GM18505 (cell line): ENCODE measurements around the gene FRY.

Source experiments
- ATAC-seq: cut with Tn5 transposase; IDR thresholded peaks from one replicate; pipeline ENCODE4 v1.9.1; 2021; ENCODE audit not compliant: unreplicated experiment
- POLR2A ChIP-seq: IDR thresholded peaks from 4 replicates; pipeline ENCODE4 v1.6.1; 2011; ENCODE audit warnings: borderline replicate concordance; ENCODE audit not compliant: insufficient read depth, insufficient read length; ENCODE audit errors: extremely low read depth

FRY gene

DNA sequence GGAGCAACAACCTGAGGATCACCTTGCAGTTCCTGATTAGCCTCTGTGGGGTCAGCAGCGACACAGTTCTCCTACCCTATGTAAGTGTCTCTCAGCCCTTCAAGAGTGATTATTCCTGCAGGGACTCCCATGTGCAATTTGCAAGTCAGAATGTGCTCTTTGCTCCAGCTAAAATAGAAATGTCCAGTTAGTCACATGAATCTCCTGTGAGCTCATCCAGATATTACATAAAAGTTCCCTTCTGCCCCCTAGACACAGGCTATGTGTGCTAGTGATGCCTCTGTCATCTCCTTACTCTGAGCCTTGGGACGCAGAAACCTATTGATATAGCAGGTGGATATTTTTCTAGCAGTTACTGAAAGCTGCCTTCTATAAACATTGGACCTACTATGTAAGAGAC, 178.1 kb downstream of the FRY start:
- ATAC-seq = no peak
- no peak for TF ChIP-seq POLR2A

DNA sequence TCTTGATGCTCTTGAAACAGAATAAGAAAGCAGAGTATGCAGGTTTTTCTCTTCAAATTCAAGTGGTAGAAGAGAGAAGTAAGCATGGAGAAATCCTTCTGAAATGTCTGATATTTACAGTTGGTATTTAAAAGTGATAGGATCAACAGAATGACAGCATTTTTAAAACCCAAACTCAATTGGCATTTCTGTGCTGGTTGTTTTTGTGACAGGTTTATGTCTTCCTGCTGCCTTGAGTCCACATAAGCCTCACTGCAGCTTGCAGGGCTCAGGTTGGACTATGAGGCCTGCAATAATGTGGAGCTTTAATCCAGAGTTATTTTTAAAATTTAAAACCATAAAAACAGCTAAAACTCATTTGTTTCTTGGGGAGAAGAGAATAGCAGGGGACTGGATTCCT, 178.5 kb downstream of the FRY start:
- ATAC-seq = no peak
- no peak for TF ChIP-seq POLR2A

DNA sequence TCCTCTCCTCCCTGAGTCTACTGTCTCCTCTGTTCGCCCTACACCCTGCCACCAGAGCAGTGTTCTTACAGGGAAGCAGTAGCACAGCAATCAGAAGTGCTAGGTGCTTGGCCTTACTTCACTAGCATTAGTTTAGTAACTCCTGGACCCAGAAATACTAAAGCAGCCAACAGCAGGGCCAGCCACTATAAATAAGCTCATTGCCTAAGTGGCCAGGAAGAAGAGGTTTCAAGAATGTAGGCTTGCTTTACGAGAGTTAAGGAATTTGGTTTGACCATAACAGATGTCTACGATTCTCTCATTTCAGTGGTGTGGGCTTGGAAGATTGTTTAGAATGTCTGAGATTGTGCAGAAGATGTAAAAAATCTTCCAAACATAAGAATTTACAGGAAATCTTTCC, 180.2 kb downstream of the FRY start:
- no peak for ATAC-seq
- TF ChIP-seq POLR2A = no peak

DNA sequence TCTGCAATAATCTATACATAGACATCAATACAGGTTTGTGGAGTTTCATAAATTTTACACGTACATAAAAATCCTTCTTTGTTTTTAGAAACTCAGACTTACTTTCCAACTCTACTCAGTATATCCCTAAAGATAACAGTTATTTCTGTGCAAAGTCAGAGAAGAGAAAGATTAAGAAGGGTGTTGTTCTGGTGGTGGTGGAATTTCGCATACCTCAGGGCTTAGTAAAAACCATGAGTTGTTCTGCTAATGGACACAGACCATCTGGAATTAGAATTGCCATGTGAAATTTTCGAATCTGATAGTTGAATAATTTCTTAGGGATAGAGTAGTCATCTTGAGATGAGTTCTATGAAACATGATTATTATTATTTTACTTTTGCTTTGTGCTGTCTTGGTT, 180.8 kb downstream of the FRY start:
- no peak for TF ChIP-seq POLR2A
- ATAC-seq = no peak

DNA sequence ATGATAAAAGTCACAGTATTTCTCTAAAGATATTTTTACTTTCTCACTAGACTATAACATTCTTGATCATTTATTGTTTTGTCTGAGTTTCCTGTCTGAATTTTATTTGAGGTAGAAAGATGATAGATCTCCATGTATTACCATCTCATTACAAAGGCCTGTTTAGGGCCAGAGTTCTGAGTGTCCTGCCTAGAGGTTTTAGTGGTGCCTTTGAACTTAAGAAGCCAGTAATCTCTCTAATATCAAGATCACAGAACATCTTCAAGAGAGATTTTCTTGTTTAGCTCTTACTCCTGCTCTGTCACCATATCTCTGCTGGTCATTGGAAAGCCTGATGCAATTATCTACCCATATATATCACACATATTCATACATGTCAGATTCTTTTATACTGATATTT, 182.1 kb downstream of the FRY start:
- ATAC-seq = no peak
- TF ChIP-seq POLR2A = no peak

DNA sequence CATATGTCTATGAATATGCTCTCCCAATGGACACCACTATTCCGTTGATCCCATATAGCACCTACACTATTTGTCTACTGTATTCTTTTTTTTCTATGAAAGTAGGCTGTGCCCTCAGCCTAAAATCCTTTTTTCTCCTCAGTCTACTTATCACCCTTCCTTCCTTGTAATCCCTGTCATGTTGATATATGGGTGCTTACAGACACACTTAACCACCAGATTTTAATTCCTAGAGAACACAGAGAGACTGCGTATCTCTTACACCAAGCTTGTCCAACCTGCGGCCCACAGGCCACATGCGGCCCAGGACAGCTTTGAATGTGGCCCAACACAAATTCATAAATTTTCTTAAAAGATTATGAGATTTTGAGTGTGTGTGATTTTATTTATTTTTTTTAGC, 182.5 kb downstream of the FRY start:
- no peak for ATAC-seq
- no peak for TF ChIP-seq POLR2A

DNA sequence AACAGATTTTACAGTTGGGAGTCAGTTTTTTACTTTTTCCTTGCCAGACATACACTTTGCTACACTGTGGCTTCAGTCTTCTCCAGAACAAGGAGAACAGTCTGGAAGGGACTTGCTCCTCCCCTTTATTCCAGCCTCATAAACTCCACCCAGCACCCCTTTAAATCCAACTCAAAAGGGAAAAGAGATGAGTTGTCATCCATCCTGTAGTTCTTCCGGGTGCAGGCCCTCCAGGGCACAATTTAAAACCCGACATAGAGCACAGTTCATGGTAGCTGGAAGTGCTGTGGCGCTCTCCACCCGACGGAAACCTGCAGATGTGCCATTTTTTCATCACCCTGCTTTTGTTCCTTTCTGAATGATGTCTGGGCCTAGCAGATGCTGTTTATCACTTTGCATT, 184.7 kb downstream of the FRY start:
- no peak for ATAC-seq
- TF ChIP-seq POLR2A = no peak

DNA sequence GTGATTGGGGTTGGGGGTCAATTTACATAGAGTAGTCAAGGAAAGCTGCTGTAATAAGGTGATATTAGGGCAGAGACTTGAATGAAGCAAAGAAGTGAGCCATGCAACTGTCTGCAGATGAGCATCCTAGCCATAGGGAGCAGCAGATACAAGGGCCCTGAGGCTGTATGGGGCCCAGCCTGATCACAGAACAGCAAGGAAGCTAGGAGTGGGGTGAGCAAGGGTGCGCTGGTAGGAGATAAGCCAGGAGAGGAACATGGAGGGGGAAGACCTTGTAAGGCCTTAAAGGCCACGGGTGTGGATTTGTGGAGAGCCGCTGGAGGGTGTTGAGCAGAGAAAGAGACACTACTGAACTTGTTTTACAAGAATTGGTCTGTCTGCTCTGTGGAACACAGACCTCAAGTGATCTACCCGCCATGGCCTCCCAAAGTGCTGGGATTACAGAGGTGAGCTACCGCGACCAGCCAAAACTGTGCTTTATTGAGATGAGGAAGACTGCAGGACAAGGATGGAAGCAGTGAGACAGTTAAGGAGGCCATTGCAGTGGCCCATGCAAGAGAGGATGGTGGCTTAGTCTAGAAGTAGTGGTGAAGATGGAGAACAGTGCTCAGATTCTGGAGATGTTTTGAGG, 190.6 kb downstream of the FRY start:
- TF ChIP-seq POLR2A = no peak
- no peak for ATAC-seq

DNA sequence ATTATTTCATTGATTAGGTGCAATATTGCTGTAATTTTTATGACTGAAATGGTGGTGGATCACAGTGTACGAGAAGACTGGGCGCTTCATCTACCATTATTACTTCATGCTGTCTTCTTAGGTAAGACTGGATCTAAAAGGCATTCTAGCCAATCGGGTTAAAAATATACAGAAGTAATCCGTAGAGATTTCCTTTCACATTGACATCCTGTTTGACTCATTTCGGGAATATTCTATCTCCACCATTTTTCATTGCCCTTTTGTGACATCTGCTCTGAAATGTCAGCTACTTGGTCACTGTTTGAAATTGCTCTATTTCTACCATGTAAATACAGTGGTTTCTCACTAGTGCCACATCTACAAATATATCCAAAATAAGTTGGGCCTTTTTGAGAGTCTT, 193.3 kb downstream of the FRY start:
- TF ChIP-seq POLR2A = no peak
- no peak for ATAC-seq

DNA sequence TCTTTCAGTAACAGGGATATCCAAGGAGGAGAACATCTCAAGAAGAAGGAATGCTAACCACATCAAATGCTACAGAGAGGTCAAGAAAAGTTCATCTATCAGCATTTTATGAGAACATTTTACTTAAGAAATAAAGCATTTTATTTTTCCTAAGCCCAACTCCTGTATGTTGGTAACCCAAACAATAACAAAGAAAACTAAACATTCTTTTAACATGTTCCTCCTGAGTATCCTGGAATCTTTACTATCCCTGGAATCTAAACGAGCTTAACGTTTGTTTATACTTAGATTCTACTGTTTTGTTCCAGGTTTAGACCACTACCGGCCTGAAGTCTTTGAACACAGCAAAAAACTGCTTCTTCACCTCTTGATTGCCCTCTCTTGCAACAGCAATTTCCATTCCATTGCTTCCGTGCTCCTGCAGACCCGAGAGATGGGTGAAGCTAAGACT, 193.9 kb downstream of the FRY start:
- no peak for ATAC-seq
- TF ChIP-seq POLR2A = no peak

DNA sequence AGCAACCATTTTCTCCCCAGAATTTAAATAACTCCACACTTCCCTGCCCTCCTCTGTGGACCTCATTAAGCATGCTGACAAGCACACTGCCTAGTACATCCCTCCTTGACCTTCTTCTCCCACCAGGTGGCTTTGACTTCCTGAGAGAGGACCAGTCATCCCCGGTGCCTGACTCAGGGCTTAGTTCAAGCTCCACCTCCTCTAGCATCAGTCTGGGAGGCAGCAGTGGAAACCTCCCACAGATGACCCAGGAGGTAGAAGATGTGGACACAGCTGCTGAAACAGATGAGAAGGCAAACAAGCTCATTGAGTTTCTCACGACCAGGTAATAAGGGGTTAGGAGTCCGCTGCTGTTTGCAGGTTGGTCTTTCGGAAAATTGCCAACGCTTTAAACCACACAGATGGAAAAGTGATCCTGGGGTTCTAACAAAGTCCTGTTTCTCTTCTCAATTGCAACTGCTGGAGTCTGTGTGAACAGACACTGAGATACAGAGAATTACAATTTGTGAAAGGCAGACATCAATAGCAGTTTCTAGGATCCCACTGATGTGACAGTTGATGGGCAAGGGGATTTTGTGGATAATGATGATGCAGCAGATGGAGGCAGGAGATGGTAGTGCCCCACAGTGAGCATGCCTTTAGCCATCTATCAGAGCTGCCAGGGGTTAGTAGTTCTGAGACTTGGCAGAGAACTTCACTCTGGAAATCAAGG, 196.9 kb downstream of the FRY start:
- TF ChIP-seq POLR2A = no peak
- no peak for ATAC-seq

DNA sequence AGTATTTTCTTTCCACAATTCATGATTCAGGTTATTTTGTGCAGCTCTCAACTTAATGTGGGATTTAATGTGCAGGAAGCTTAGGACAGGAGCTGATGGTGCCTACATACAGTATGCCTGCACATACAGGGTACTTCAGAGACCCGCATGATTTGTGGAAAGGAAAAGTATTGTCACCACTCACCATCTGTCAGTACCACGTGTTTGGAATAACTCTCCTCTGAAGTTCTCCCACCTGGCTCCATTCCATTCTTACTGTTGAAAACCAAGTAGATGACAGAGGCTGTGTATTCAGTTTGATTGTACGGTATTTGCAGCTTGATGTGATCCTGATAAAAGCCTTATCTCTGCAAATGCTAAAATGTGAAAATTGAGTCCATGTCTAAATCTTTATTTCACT, 197.9 kb downstream of the FRY start:
- ATAC-seq = no peak

DNA sequence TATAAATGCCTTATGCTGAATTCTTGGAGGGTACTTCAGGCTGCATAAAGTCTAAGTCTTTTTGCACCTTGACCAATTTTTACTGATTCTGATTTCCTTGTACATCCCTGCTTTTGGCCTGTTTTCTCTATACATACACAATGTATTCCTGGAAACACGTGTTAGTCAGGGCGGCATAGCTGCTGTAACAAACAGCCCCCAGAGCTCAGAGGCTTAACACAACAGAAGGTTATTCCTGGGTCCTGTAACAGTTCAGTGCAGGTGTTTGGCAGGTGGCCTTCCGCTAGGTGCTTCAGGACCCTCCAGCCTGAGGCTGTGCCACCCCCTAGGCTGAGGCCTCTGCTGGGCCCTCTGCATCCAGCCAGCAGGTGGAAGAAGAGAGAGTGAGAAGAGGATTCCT, 200.7 kb downstream of the FRY start:
- no peak for ATAC-seq
- no peak for TF ChIP-seq POLR2A

More for the DNA sequence above, 197.9 kb downstream of the FRY start:
- TF ChIP-seq POLR2A = no peak

DNA sequence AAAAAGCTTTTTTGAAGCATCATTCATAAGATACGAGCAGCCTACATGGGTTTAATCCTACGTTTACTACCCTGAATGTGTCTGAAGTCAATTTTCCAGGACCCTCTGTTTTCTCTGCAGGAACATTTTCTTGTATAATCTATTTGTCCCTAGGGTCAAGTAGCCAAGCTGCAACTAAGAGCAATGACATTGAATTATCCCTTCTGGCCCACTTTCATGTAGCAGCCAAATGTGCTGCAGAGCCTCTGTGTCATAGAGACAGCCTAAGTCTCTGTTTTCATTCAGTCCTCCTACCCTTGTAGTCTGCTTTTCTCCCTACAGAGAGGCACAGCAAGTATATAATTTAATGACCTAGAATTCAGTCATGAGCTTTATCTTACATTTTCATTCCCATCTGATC, 201.5 kb downstream of the FRY start:
- no peak for TF ChIP-seq POLR2A
- no peak for ATAC-seq
